Measurements from ENCODE around the gene TOMM5. TPM values are rescaled to one million over a fixed set of nuclear protein-coding genes. Genes with fewer than 3 reads are reported as not detected.

TOMM5 gene
- total RNA-seq, 1 experiment from 2014 or later = 215 TPM

- DNase-seq (ENCODE audit: low spot score) = no peak
These were observed 28.4 kb downstream of the TOMM5 start for GRCh38 chr9:37563806-37564513.

GRCh38 chr9:37562826-37563225 is 29.6 kb downstream of the TOMM5 start:
- DNase-seq (ENCODE audit: low spot score) = no peak

- DNase-seq (ENCODE audit: low spot score) = no peak
These were observed 30.7 kb downstream of the TOMM5 start for GRCh38 chr9:37561682-37562081.

- no peak for DNase-seq (ENCODE audit: low spot score)
These were observed 32.4 kb downstream of the TOMM5 start for GRCh38 chr9:37559855-37560592.

GRCh38 chr9:37559125-37559524 is 33.3 kb downstream of the TOMM5 start:
- no peak for DNase-seq (ENCODE audit: low spot score)

- DNase-seq (ENCODE audit: low spot score) = no peak
These were observed 36.6 kb downstream of the TOMM5 start for GRCh38 chr9:37555786-37556185.

GRCh38 chr9:37554318-37554717 is 38.1 kb downstream of the TOMM5 start:
- DNase-seq (ENCODE audit: low spot score) = no peak

GRCh38 chr9:37551888-37552287 is 40.5 kb downstream of the TOMM5 start:
- DNase-seq (ENCODE audit: low spot score) = no peak

GRCh38 chr9:37551468-37551867 is 40.9 kb downstream of the TOMM5 start:
- no peak for DNase-seq (ENCODE audit: low spot score)

GRCh38 chr9:37550781-37551180 is 41.6 kb downstream of the TOMM5 start:
- no peak for DNase-seq (ENCODE audit: low spot score)

GRCh38 chr9:37549527-37549926 is 42.9 kb downstream of the TOMM5 start:
- no peak for DNase-seq (ENCODE audit: low spot score)

- no peak for DNase-seq (ENCODE audit: low spot score)
These were observed 45.0 kb downstream of the TOMM5 start for GRCh38 chr9:37547328-37547878.

GRCh38 chr9:37543468-37543867 is 48.9 kb downstream of the TOMM5 start:
- no peak for DNase-seq (ENCODE audit: low spot score)

GRCh38 chr9:37542895-37543294 is 49.5 kb downstream of the TOMM5 start:
- DNase-seq (ENCODE audit: low spot score) = no peak

GRCh38 chr9:37542488-37542887 is 49.9 kb downstream of the TOMM5 start:
- DNase-seq (ENCODE audit: low spot score) = no peak

- DNase-seq (ENCODE audit: low spot score) = no peak
These were observed 50.9 kb downstream of the TOMM5 start for GRCh38 chr9:37541465-37541864.

GRCh38 chr9:37540634-37541033 is 51.8 kb downstream of the TOMM5 start:
- no peak for DNase-seq (ENCODE audit: low spot score)

GRCh38 chr9:37539634-37540033 is 52.8 kb downstream of the TOMM5 start:
- no peak for DNase-seq (ENCODE audit: low spot score)

Other genes with a start within 250 kb of the TOMM5 start
- 96.7 and 102 TPM in 2 replicates for gene GRHPR, start 169.9 kb downstream of the TOMM5 start, total RNA-seq (2014; rRNA removed; shearing (Covaris generic))
- gene ZBTB5, start 127.1 kb downstream of the TOMM5 start, total RNA-seq (2014; rRNA removed; shearing (Covaris generic)) = 9.0 and 9.3 TPM in 2 replicates
- 17.7 and 21.8 TPM in 2 replicates for gene POLR1E, start 106.6 kb downstream of the TOMM5 start, total RNA-seq (2014; rRNA removed; shearing (Covaris generic))
- 3.4 and 7.4 TPM in 2 replicates for gene FBXO10, start 16.2 kb downstream of the TOMM5 start, total RNA-seq (2014; rRNA removed; shearing (Covaris generic))
- gene FRMPD1, start 58.4 kb upstream of the TOMM5 start, total RNA-seq (2014; rRNA removed; shearing (Covaris generic)) = not detected in 2 replicates
- 0.44 and 0.76 TPM in 2 replicates for gene TRMT10B, start 161.2 kb upstream of the TOMM5 start, total RNA-seq (2014; rRNA removed; shearing (Covaris generic))
- gene EXOSC3, start 192.5 kb upstream of the TOMM5 start, total RNA-seq (2014; rRNA removed; shearing (Covaris generic)) = 66.4 and 92.7 TPM in 2 replicates
- gene DCAF10, start 208.2 kb upstream of the TOMM5 start, total RNA-seq (2014; rRNA removed; shearing (Covaris generic)) = 5.2 and 6.0 TPM in 2 replicates

Data from HT-29 (cell line).